OCI-LY1 (cell line): ENCODE data around the gene ENDOV.

Experiments used
- H2AFZ ChIP-seq: fragments of 200-600 bp; sonication (generic), shearing (Covaris generic); 2 replicates; pipeline ENCODE4 v1.6.0; 2014; ENCODE audit warnings: antibody characterized with exemption, mild to moderate bottlenecking, low read length
- H3F3A ChIP-seq: fragments of 200-600 bp; sonication (generic), shearing (Covaris generic); 2 replicates; pipeline ENCODE4 v1.6.0; 2014; ENCODE audit warnings: mild to moderate bottlenecking, antibody characterized with exemption, low read length, moderate library complexity; ENCODE audit not compliant: insufficient read depth
- H3K27ac ChIP-seq: fragments of 200-600 bp; sonication (generic); 2 replicates; pipeline ENCODE4 v1.5.1; 2014; ENCODE audit warnings: low read length, mixed run types, mild to moderate bottlenecking, low read depth; ENCODE audit not compliant: poor library complexity, severe bottlenecking
- H3K27me3 ChIP-seq: fragments of 200-600 bp; sonication (generic); 2 replicates; pipeline ENCODE4 v1.6.0; 2014; ENCODE audit warnings: antibody characterized with exemption, mild to moderate bottlenecking, low read length, moderate library complexity; ENCODE audit not compliant: insufficient read depth
- H3K36me3 ChIP-seq: fragments of 200-600 bp; sonication (generic); 2 replicates; pipeline ENCODE4 v1.6.1; 2014; ENCODE audit warnings: mild to moderate bottlenecking, antibody characterized with exemption, low read length, moderate library complexity, mixed read lengths; ENCODE audit not compliant: insufficient read depth
- H3K4me1 ChIP-seq: fragments of 200-600 bp; sonication (generic); 2 replicates; pipeline ENCODE4 v1.5.1; 2014; ENCODE audit warnings: mild to moderate bottlenecking, low read length, moderate library complexity; ENCODE audit not compliant: insufficient read depth, severe bottlenecking
- H3K4me2 ChIP-seq: fragments of 200-600 bp; sonication (generic), shearing (Covaris generic); 2 replicates; pipeline ENCODE4 v1.6.1; 2014; ENCODE audit warnings: low read length
- H3K4me3 ChIP-seq: fragments of 200-600 bp; sonication (generic); 2 replicates; pipeline ENCODE4 v1.5.1; 2014; ENCODE audit warnings: low read length, low read depth, mild to moderate bottlenecking, mixed read lengths; ENCODE audit not compliant: poor library complexity, severe bottlenecking
- H3K79me2 ChIP-seq: fragments of 200-600 bp; shearing (Covaris generic); 2 replicates; pipeline ENCODE4 v1.6.1; 2016; ENCODE audit warnings: mixed run types, low read length, mixed read lengths; ENCODE audit not compliant: insufficient read depth
- H3K9ac ChIP-seq: fragments of 200-600 bp; sonication (generic), shearing (Covaris generic); 2 replicates; pipeline ENCODE4 v1.6.1; 2014; ENCODE audit warnings: mild to moderate bottlenecking, low read length, mixed read lengths
- H3K9me2 ChIP-seq: fragments of 200-600 bp; sonication (generic), shearing (Covaris generic); 2 replicates; pipeline ENCODE4 v1.6.1; 2014; ENCODE audit warnings: low read depth, mild to moderate bottlenecking, low read length, mixed read lengths
- H3K9me3 ChIP-seq: fragments of 200-600 bp; shearing (Covaris generic); 2 replicates; pipeline ENCODE4 v1.6.1; 2014; ENCODE audit warnings: low read length, mixed read lengths
- H4K20me1 ChIP-seq: fragments of 200-600 bp; sonication (generic), shearing (Covaris generic); 2 replicates; pipeline ENCODE4 v1.6.0; 2016; ENCODE audit warnings: mild to moderate bottlenecking, low read length; ENCODE audit not compliant: insufficient read depth
- EZH2 ChIP-seq: fragments of 200-600 bp; sonication (generic), shearing (Covaris generic); IDR thresholded peaks from 2 replicates; pipeline ENCODE4 v1.8.0; 2017; ENCODE audit warnings: borderline replicate concordance, mixed run types, mild to moderate bottlenecking, antibody characterized with exemption, low read length, moderate library complexity, mixed read lengths
- TF ChIP-seq, protein P1 (sequence below): fragments of 200-600 bp; sonication (generic), shearing (Covaris generic); IDR thresholded peaks from 2 replicates; pipeline ENCODE4 v1.5.1; 2017; ENCODE audit warnings: mild to moderate bottlenecking, antibody characterized with exemption, low read length, moderate library complexity, mixed read lengths

ENDOV gene

DNA sequence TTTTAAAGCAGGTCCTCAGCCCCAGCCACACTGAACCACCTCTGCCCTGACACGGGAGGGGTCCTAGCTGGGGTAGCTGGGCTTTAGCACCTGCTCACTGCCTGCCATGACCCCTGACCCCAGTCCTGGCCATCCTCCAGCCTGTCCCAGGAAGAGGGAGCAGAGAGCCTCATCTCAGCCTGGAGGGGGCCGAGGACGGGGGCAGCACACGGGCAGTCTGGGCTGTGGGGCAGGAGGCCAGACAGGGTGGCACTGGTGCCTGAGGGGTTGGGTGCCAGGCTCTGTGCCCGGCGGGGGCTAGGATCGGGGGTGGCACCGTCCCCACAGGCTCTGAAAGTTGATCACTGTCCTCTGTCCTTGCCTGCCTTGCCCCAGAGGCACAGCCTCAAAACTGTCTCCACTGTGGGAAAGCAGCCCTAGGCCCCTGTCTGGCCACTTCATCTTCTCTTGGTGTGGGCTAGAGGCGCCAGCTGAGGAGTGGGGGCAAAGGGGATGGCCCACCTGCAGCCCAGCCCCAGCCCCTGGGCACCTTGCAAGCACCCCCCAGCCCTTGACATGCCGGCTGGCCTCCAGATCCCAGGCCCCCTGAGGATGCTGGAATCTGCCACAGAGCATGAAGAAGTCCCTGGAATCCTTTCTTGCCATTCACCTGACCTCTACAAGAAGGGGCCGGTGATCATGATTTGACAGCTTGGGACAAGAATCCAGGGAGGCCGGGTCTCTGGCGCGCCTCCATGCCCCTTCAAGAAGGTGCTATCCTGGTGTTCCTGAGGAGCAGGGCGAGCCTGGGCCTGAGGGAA, 15.7 kb downstream of the ENDOV start:
- no peaks in the 10 kb centered on the region for H3K4me1 ChIP-seq
- H3K27me3 ChIP-seq: peaks cover 5% of the 10 kb centered on the region; the same call in 1 of the 2 replicates
- H3K36me3 ChIP-seq: no peaks in the 10 kb centered on the region
- no peaks in the 10 kb centered on the region for H3F3A ChIP-seq
- no peak overlapping the region for H3K9ac ChIP-seq
- no peaks in the 10 kb centered on the region for H3K79me2 ChIP-seq
- TF ChIP-seq, protein P1, sequence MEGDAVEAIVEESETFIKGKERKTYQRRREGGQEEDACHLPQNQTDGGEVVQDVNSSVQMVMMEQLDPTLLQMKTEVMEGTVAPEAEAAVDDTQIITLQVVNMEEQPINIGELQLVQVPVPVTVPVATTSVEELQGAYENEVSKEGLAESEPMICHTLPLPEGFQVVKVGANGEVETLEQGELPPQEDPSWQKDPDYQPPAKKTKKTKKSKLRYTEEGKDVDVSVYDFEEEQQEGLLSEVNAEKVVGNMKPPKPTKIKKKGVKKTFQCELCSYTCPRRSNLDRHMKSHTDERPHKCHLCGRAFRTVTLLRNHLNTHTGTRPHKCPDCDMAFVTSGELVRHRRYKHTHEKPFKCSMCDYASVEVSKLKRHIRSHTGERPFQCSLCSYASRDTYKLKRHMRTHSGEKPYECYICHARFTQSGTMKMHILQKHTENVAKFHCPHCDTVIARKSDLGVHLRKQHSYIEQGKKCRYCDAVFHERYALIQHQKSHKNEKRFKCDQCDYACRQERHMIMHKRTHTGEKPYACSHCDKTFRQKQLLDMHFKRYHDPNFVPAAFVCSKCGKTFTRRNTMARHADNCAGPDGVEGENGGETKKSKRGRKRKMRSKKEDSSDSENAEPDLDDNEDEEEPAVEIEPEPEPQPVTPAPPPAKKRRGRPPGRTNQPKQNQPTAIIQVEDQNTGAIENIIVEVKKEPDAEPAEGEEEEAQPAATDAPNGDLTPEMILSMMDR: no peak
- TF ChIP-seq EZH2: no peak
- no peaks in the 10 kb centered on the region for H3K9me3 ChIP-seq
- H4K20me1 ChIP-seq: no peaks in the 10 kb centered on the region
- no peaks in the 10 kb centered on the region for H3K9me2 ChIP-seq
- no peak overlapping the region for H3K27ac ChIP-seq
- no peak overlapping the region for H3K4me2 ChIP-seq
- no peak overlapping the region for H2AFZ ChIP-seq
- no peak overlapping the region for H3K4me3 ChIP-seq

DNA sequence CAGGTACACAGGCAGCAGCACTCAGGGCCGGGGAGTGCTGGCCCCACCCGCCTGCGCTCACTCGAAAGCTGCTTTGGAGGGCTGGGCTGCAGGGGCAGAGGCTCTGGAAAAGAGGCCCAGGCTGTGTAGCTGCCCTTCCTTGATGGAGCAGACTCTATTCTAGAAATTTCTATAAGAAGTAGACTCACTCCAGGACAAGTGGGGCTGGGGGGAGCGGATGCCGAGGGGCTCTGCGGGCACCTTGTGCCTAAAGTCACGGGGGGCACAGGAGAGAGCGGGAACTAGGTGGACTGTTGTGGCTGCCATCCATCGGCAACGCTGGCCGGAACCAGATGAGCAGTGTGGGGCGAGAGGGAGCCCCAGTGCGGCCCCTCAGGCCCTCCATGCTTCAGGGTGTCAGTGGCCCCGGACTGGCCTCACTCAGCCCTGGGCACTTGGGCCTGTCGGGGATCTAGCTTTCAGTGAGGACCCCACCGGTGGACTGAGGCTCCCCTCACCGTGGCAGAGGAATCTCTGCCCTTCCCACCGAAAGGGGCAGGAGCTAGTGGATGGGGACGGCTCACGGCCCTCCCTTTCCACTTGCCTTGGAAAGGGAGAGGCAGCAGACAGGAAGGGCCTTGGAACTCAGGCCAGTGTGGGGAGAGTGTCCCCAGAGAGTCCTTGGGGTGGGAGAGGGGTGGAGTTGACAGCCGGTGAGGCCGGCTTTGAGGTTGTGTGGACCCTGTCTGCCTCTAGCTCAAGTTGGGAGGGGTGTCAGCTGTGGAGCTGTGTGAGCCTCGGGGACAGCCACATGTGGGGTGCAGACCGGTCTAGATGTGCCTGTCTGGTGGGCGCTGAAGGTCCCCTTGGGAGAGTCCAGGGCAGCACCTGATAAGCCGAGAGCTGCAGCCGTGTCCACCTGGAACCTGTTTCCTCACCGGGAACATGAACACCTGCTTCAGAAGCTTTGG, 16.6 kb downstream of the ENDOV start:
- H3K9ac ChIP-seq: no peak overlapping the region
- no peak overlapping the region for H3K27ac ChIP-seq
- H3K4me1 ChIP-seq: no peaks in the 10 kb centered on the region
- H3K27me3 ChIP-seq: peaks cover 5% of the 10 kb centered on the region; the same call in 1 of the 2 replicates
- TF ChIP-seq, protein P1: no peak
- TF ChIP-seq EZH2: no peak
- H3K36me3 ChIP-seq: no peaks in the 10 kb centered on the region
- no peak overlapping the region for H2AFZ ChIP-seq
- no peak overlapping the region for H3K4me3 ChIP-seq
- H3K9me3 ChIP-seq: no peaks in the 10 kb centered on the region
- H3K4me2 ChIP-seq: no peak overlapping the region
- no peaks in the 10 kb centered on the region for H3K79me2 ChIP-seq
- no peaks in the 10 kb centered on the region for H3F3A ChIP-seq
- H4K20me1 ChIP-seq: no peaks in the 10 kb centered on the region
- no peaks in the 10 kb centered on the region for H3K9me2 ChIP-seq

DNA sequence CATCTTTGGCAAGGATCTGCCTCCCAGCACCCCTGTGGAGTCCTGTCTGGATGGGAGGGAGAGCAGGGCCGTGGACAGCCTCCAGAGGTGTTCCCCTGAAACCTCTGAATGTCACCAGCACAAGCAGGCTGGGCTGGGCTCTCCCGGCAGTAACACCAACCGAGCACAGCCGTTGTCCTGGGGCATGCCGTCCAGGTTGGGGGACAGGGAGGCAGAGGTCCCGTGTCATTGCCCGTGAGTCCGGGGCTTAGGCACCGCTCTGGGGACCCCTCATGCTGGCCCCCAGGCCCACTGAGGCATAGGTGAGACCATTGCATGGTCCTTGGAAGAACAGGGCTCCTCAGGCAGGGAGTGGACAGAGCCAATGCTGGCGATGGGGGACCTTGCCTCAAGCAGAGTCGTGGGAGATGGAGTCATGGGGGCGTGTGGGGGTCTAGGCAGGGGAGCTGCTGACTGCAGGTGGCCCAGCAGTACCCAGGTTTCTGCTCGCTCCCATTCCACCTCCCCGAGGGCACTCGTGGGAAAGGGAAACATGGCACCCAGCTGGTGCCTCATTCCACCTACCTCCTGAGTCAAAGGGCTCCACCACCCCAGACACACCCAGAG, 17.5 kb downstream of the ENDOV start:
- Histone ChIP-seq H3K9me3 (no peaks in the 10 kb centered on the region), H3K9me2 (no peaks in the 10 kb centered on the region), H3K27me3 (peaks cover 5% of the 10 kb centered on the region; the same call in 1 of the 2 replicates), H3K4me1 (no peaks in the 10 kb centered on the region), H3K36me3 (no peaks in the 10 kb centered on the region), H3K9ac (no peak overlapping the region), H2AFZ (no peak overlapping the region), H3K79me2 (no peaks in the 10 kb centered on the region), H3K4me2 (no peak overlapping the region), H3K27ac (no peak overlapping the region), H3F3A (no peaks in the 10 kb centered on the region), H4K20me1 (no peaks in the 10 kb centered on the region), H3K4me3 (no peak overlapping the region)
- no peak for TF ChIP-seq EZH2
- TF ChIP-seq, protein P1: no peak
